Nephron (organoid): ENCODE data around the gene HNRNPF.

ENCODE experiments used
- H3K27ac Mint-ChIP-seq, 3 experiments: 2 replicates each; pipeline ENCODE4 v1.8.0; 2020; ENCODE audit warnings: mixed read lengths in 3 of 3, mild to moderate bottlenecking in 2 of 3, moderate library complexity in 1 of 3
- H3K27me3 Mint-ChIP-seq: 2 replicates; pipeline ENCODE4 v1.8.0; 2021; ENCODE audit warnings: low read depth, mild to moderate bottlenecking, moderate library complexity, mixed read lengths
- H3K36me3 Mint-ChIP-seq: 2 replicates; pipeline ENCODE4 v1.8.0; 2020; ENCODE audit warnings: low read depth, mixed read lengths
- H3K4me1 Mint-ChIP-seq: 2 replicates; pipeline ENCODE4 v1.8.0; 2020; ENCODE audit warnings: mixed read lengths
- H3K4me3 Mint-ChIP-seq, 3 experiments: 2 replicates each; pipeline ENCODE4 v1.8.0; 2020; ENCODE audit warnings: mild to moderate bottlenecking in 3 of 3, mixed read lengths in 3 of 3, moderate library complexity in 2 of 3
- H3K9me3 Mint-ChIP-seq: 2 replicates; pipeline ENCODE4 v1.8.0; 2020; ENCODE audit warnings: mixed read lengths
- CTCF ChIP-seq, 3 experiments: fragments of 200-600 bp; sonication (generic); IDR thresholded peaks; one replicate each; pipeline ENCODE4 v1.5.0; 2021; ENCODE audit warnings: antibody characterized with exemption in 3 of 3; ENCODE audit not compliant: unreplicated experiment in 3 of 3

HNRNPF gene

GRCh38 chr10:43348511-43349312 lies 60.3 kb downstream of the HNRNPF start:
- Mint-ChIP-seq H3K36me3 (no peaks in the 10 kb centered on the region), H3K27ac (peak overlapping the region; percentile 24 to 75 (median 27)), H3K4me1 (peaks cover 9% of the 10 kb centered on the region), H3K27me3 (no peaks in the 10 kb centered on the region), H3K4me3 (no peak overlapping the region), H3K9me3 (no peaks in the 10 kb centered on the region)
- peak; percentile 87 to 92 (median 89) for TF ChIP-seq CTCF (IDR thresholded peaks at IDR 0.05; ENCODE audit: unreplicated experiment in 3 of 3)

GRCh38 chr10:43347997-43348396 lies 61.0 kb downstream of the HNRNPF start:
- no peaks in the 10 kb centered on the region for H3K9me3 Mint-ChIP-seq
- peaks cover 5% of the 10 kb centered on the region for H3K4me1 Mint-ChIP-seq
- TF ChIP-seq CTCF (IDR thresholded peaks at IDR 0.05; ENCODE audit: unreplicated experiment in 3 of 3): no peak
- peak overlapping the region; percentile 24 to 75 (median 27) for H3K27ac Mint-ChIP-seq
- no peak overlapping the region for H3K4me3 Mint-ChIP-seq
- H3K36me3 Mint-ChIP-seq: no peaks in the 10 kb centered on the region
- H3K27me3 Mint-ChIP-seq: no peaks in the 10 kb centered on the region

GRCh38 chr10:43344051-43344450 lies 64.9 kb downstream of the HNRNPF start:
- H3K4me3 Mint-ChIP-seq: no peak overlapping the region
- no peaks in the 10 kb centered on the region for H3K9me3 Mint-ChIP-seq
- H3K36me3 Mint-ChIP-seq: no peaks in the 10 kb centered on the region
- no peak overlapping the region for H3K27ac Mint-ChIP-seq
- peaks cover 5% of the 10 kb centered on the region for H3K4me1 Mint-ChIP-seq
- no peak for TF ChIP-seq CTCF (IDR thresholded peaks at IDR 0.05; ENCODE audit: unreplicated experiment in 3 of 3)
- H3K27me3 Mint-ChIP-seq: peaks cover 7% of the 10 kb centered on the region

GRCh38 chr10:43343126-43343525 lies 65.9 kb downstream of the HNRNPF start:
- H3K36me3 Mint-ChIP-seq: no peaks in the 10 kb centered on the region
- H3K9me3 Mint-ChIP-seq: no peaks in the 10 kb centered on the region
- peaks cover under 1% of the 10 kb centered on the region for H3K4me1 Mint-ChIP-seq
- TF ChIP-seq CTCF (IDR thresholded peaks at IDR 0.05; ENCODE audit: unreplicated experiment in 3 of 3): no peak
- H3K27ac Mint-ChIP-seq: no peak overlapping the region
- peaks cover 8% of the 10 kb centered on the region for H3K27me3 Mint-ChIP-seq
- no peak overlapping the region for H3K4me3 Mint-ChIP-seq

GRCh38 chr10:43342279-43343125 lies 66.5 kb downstream of the HNRNPF start:
- Mint-ChIP-seq H3K4me1 (peaks cover 5% of the 10 kb centered on the region), H3K4me3 (no peak overlapping the region), H3K27me3 (peaks cover 10% of the 10 kb centered on the region), H3K9me3 (no peaks in the 10 kb centered on the region), H3K27ac (no peak overlapping the region), H3K36me3 (no peaks in the 10 kb centered on the region)
- no peak for TF ChIP-seq CTCF (IDR thresholded peaks at IDR 0.05; ENCODE audit: unreplicated experiment in 3 of 3)
